ENCODE measurements around the gene DCT.

The DCT gene

DNA sequence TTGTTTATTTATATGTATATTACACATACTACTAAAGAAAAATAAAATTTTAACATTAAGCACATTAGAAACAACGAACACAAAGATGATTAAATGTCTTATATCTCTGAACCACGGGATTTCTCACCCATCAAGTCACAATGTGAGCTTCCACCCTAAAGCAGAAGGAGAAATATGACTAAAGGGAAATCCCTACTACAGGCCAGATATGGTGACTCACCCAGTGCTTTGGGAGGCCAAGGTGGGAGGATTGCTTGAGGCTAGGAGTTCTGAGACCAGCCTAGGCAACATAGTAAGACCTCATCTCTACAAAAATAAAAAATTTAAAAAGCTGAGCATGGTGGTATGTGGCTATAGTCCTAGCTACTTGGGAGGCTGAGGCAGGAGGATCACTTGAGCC lies 24.6 kb downstream of the DCT start:
- Histone ChIP-seq H3K4me3 (ENCODE audit: low read depth, low read length) (no peak overlapping the region), H3K9me3 (ENCODE audit: severe bottlenecking) (no peaks in the 10 kb centered on the region), H3K36me3 (peaks cover 12% of the 10 kb centered on the region; the same call in 1 of the 2 replicates), H3K27me3 (ENCODE audit: insufficient read depth, low read depth, severe bottlenecking) (no peaks in the 10 kb centered on the region), H3K27ac (no peak overlapping the region)
- DNase-seq, result no peak
- TF ChIP-seq, protein P1, sequence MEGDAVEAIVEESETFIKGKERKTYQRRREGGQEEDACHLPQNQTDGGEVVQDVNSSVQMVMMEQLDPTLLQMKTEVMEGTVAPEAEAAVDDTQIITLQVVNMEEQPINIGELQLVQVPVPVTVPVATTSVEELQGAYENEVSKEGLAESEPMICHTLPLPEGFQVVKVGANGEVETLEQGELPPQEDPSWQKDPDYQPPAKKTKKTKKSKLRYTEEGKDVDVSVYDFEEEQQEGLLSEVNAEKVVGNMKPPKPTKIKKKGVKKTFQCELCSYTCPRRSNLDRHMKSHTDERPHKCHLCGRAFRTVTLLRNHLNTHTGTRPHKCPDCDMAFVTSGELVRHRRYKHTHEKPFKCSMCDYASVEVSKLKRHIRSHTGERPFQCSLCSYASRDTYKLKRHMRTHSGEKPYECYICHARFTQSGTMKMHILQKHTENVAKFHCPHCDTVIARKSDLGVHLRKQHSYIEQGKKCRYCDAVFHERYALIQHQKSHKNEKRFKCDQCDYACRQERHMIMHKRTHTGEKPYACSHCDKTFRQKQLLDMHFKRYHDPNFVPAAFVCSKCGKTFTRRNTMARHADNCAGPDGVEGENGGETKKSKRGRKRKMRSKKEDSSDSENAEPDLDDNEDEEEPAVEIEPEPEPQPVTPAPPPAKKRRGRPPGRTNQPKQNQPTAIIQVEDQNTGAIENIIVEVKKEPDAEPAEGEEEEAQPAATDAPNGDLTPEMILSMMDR (IDR thresholded peaks at IDR 0.05; ENCODE audit: low read depth, low read length), result no peak

DNA sequence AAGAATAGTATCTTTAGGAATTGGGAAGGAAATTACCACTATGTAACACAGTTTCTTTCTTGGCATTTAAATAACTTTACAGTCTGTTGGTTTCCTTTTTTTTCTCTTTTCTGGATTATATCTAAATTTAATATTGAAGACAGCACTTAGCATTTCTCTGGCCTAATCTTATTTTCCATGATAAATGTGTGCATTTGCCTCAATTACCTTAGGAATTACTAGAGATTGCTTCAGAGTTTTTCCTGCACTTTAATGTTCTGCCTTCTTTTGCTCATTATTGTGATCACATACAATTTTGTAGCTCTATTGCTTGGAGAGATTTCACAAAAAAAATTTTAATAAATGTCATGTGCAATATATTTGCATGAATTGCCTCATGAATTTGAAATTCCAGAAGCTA lies 25.1 kb downstream of the DCT start:
- TF ChIP-seq, protein P1 (IDR thresholded peaks at IDR 0.05; ENCODE audit: low read depth, low read length), result no peak
- Histone ChIP-seq H3K4me3 (ENCODE audit: low read depth, low read length) (no peak overlapping the region), H3K27ac (no peak overlapping the region), H3K36me3 (peaks cover 9% of the 10 kb centered on the region; the same call in 1 of the 2 replicates), H3K9me3 (ENCODE audit: severe bottlenecking) (no peaks in the 10 kb centered on the region), H3K27me3 (ENCODE audit: insufficient read depth, low read depth, severe bottlenecking) (no peaks in the 10 kb centered on the region)
- DNase-seq, result no peak

DNA sequence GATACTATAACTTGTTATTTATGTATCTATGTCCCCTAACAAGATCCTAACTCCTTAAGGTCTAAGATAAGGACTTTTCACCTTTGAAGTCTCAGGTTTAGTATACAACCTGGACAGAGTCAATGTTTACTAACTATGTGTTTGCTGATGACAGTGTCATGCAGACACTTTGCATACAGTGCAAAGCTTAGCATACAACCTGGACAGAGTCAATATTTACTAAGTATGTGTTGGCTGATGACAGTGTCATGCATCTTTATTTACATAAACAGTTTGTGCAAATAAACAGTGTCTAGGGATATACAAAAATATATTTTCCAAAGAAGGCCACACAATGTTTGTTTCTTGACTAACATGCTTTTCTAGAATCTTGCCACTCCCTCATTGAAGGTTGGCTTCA lies 34.7 kb downstream of the DCT start:
- no peak overlapping the region for H3K4me3 ChIP-seq (ENCODE audit: low read depth, low read length)
- H3K9me3 ChIP-seq (ENCODE audit: severe bottlenecking), result peaks cover 5% of the 10 kb centered on the region
- peaks cover 29% of the 10 kb centered on the region for H3K36me3 ChIP-seq
- DNase-seq, result no peak
- H3K27me3 ChIP-seq (ENCODE audit: insufficient read depth, low read depth, severe bottlenecking), result no peaks in the 10 kb centered on the region
- H3K27ac ChIP-seq, result no peak overlapping the region
- TF ChIP-seq, protein P1 (IDR thresholded peaks at IDR 0.05; ENCODE audit: low read depth, low read length), result no peak

DNA sequence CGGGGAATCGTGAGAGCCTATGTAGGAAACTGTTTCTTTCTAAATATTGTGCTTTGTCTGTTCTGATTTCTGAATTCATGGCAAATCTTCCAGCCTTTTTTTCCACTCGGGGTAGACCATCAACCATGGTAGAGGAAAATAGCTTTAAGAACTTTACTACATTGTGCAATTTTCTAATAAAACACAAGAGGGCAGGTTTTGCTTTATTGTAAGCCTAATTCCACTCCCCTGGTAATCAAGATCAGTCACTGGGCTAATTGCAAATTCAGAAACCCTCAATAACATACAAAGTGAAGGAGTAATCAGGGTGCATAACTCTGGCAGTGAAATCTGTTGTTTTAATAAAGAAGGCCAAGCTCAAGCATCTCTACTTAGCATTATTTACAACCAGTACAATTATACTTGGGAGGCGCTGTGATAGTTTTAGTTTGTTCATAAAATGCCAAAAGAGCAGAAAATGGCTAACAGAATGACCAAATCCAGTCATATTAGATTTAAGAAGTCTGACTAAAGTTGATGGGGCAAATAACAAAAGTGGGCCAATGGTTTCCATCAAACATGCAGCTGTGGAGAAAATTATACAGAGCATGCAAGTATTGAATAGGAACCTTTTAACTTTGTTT lies 43.8 kb downstream of the DCT start:
- TF ChIP-seq, protein P1 (IDR thresholded peaks at IDR 0.05; ENCODE audit: low read depth, low read length), result peak; percentile 59
- H3K27ac ChIP-seq, result peak overlapping the region; percentile 93
- H3K27me3 ChIP-seq (ENCODE audit: insufficient read depth, low read depth, severe bottlenecking), result no peaks in the 10 kb centered on the region
- H3K36me3 ChIP-seq, result no peaks in the 10 kb centered on the region
- peaks cover 9% of the 10 kb centered on the region for H3K9me3 ChIP-seq (ENCODE audit: severe bottlenecking)
- DNase-seq, result no peak
- no peak overlapping the region for H3K4me3 ChIP-seq (ENCODE audit: low read depth, low read length)

DNA sequence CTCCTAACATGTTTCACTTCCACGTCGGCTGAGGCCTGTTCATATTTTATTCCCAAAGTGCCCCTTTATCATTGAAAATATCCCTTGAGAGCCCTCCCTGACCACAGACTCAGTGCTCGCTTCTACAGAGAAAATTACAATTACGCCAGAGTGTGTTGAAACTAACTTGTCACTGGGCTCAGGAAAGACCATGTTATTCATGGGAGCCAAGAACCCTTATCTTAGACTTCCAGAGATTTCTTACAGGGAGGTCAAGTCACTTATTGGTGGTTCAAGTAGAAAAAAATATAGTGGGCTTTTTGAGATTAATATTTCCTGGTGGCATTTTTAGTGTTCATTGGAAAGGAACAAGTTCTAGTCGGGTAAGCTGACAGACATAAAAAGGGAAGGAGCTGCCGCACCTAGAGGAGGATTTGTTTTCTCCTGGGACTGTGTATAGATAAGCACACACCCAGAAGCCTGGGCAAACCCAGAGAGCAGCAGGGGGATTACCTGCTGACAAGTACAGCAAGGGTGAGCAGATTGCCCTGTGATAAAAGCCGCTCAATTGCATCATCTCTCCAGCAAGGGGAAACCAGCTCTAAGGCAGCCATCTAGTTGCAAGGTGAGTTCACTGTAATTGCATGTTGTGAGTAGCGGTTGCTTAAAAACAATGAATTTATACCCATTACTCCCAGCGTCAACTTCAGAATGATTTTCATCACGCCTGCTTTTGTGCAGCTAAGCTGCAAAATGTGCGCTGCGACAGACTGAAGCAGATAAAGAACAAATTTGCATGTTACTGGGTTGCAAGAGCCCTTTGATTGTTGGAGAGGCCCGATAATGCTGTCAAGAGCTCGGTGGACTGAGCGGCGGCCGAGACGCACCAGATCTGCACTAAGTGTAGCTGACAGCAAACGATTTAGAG lies 46.2 kb downstream of the DCT start:
- no peaks in the 10 kb centered on the region for H3K27me3 ChIP-seq (ENCODE audit: insufficient read depth, low read depth, severe bottlenecking)
- no peaks in the 10 kb centered on the region for H3K36me3 ChIP-seq
- peak overlapping the region; percentile 42 for H3K4me3 ChIP-seq (ENCODE audit: low read depth, low read length)
- TF ChIP-seq, protein P1 (IDR thresholded peaks at IDR 0.05; ENCODE audit: low read depth, low read length), result peak; percentile 59
- H3K9me3 ChIP-seq (ENCODE audit: severe bottlenecking), result peaks cover 9% of the 10 kb centered on the region
- peak overlapping the region; percentile 93 for H3K27ac ChIP-seq
- peak; percentile 99 for DNase-seq
